Mesendoderm (in vitro differentiated cells): Measurements from ENCODE around the gene PABPC3. TPM values are rescaled to one million over a fixed set of nuclear protein-coding genes. Genes with fewer than 3 reads are reported as not detected.

Experiments used
- DNase-seq: peaks from one replicate; pipeline ENCODE4 v3.0.0; 2013
- H2AK5ac ChIP-seq: 2 replicates; pipeline ENCODE4 v1.6.1; 2013; ENCODE audit warnings: low read length, inconsistent platforms
- H2BK120ac ChIP-seq: 2 replicates; pipeline ENCODE4 v1.6.1; 2013; ENCODE audit warnings: low read depth, mild to moderate bottlenecking, low read length, moderate library complexity, mixed read lengths
- H2BK15ac ChIP-seq: replicated peaks from 2 replicates; pipeline ENCODE4 v1.6.1; 2013; ENCODE audit warnings: low read depth, mild to moderate bottlenecking, moderate library complexity
- H2BK5ac ChIP-seq: 2 replicates; pipeline ENCODE4 v1.6.1; 2013; ENCODE audit warnings: low read length, inconsistent platforms
- H3K18ac ChIP-seq: 2 replicates; pipeline ENCODE4 v1.6.1; 2013; ENCODE audit warnings: mild to moderate bottlenecking, low read length, mixed read lengths
- H3K23ac ChIP-seq: one replicate; pipeline ENCODE4 v1.6.1; 2013; ENCODE audit warnings: low read length
- H3K27ac ChIP-seq: 2 replicates; pipeline ENCODE4 v1.5.1; 2013; ENCODE audit warnings: low read depth, mild to moderate bottlenecking, inconsistent platforms, low read length, moderate library complexity
- H3K27me3 ChIP-seq: 2 replicates; pipeline ENCODE4 v1.6.1; 2013; ENCODE audit warnings: low read length, control low read depth, mild to moderate bottlenecking, inconsistent platforms; ENCODE audit not compliant: insufficient read depth, poor library complexity
- H3K36me3 ChIP-seq: 2 replicates; pipeline ENCODE4 v1.6.1; 2013; ENCODE audit warnings: low read length, inconsistent platforms; ENCODE audit not compliant: control insufficient read depth, insufficient read depth
- H3K4ac ChIP-seq: one replicate; pipeline ENCODE4 v1.6.1; 2013; ENCODE audit warnings: low read depth, mild to moderate bottlenecking, low read length, moderate library complexity
- H3K4me1 ChIP-seq: 2 replicates; pipeline ENCODE4 v1.6.1; 2013; ENCODE audit warnings: low read depth, low read length, inconsistent platforms; ENCODE audit not compliant: control insufficient read depth
- H3K4me2 ChIP-seq: 2 replicates; pipeline ENCODE4 v1.6.1; 2013; ENCODE audit warnings: low read length
- H3K4me3 ChIP-seq: 2 replicates; pipeline ENCODE4 v1.5.1; 2013; ENCODE audit warnings: mild to moderate bottlenecking, low read length
- H3K56ac ChIP-seq: one replicate; pipeline ENCODE4 v1.6.1; 2013; ENCODE audit warnings: low read length
- H3K79me1 ChIP-seq: 2 replicates; pipeline ENCODE4 v1.6.1; 2013; ENCODE audit warnings: low read length, inconsistent platforms
- H3K79me2 ChIP-seq: 2 replicates; pipeline ENCODE4 v1.6.1; 2013; ENCODE audit warnings: mild to moderate bottlenecking, low read length; ENCODE audit not compliant: control insufficient read depth, insufficient read depth
- H3K9ac ChIP-seq: 2 replicates; pipeline ENCODE4 v1.6.1; 2013; ENCODE audit warnings: low read length, inconsistent platforms
- H4K5ac ChIP-seq: one replicate; pipeline ENCODE4 v1.6.1; 2013; ENCODE audit warnings: low read length
- H4K8ac ChIP-seq: one replicate; pipeline ENCODE4 v1.6.1; 2013; ENCODE audit warnings: low read depth, mild to moderate bottlenecking, control low read depth, low read length, moderate library complexity
- WGBS: extraction: QIAGEN DNeasy Blood & Tissue Kit; methylation state at CpG from one replicate; pipeline ENCODE4 v1.1.7; 2013; ENCODE audit warnings: low lambda C conversion rate, missing lambda C conversion rate; ENCODE audit not compliant: insufficient coverage; ENCODE audit errors: extremely low coverage; 5-methylcytosine and 5-hydroxymethylcytosine counted together
- polyA plus RNA-seq, 2 experiments: library from polyadenylated mRNA; stranded (reverse); fragments of 200-250 nt; gene quantifications; one replicate each; pipeline ENCODE4 v1.2.3, GENCODE V29; 2013

PABPC3 gene
- 0.37 TPM for polyA plus RNA-seq (2013, experiment 1 of 2)
- 0.27 TPM for polyA plus RNA-seq (2013, experiment 2 of 2)

GRCh38 chr13:25095851-25096453 is at the start of gene PABPC3:
TSS of gene PABPC3 (plus strand) at chr13:25096136. CDS start at chr13:25096199, 63 bp downstream.
- DNase-seq: no peak
- Histone ChIP-seq H3K23ac (no peak within 1 kb of the TSS), H3K27me3 (no peaks in the 10 kb centered on the region), H3K18ac (no peak within 1 kb of the TSS), H3K79me2 (no peaks in the 10 kb centered on the region), H3K36me3 (no peaks in the 10 kb centered on the region), H3K56ac (no peak within 1 kb of the TSS), H3K4me3 (no peak within 1 kb of the TSS), H2AK5ac (no peak within 1 kb of the TSS), H3K9ac (no peak within 1 kb of the TSS), H3K4me1 (no peaks in the 10 kb centered on the region), H3K4ac (no peak within 1 kb of the TSS), H4K8ac (no peak within 1 kb of the TSS), H3K27ac (no peak within 1 kb of the TSS), H3K79me1 (no peaks in the 10 kb centered on the region), H4K5ac (no peak within 1 kb of the TSS), H2BK15ac (no peak within 1 kb of the TSS), H2BK5ac (no peak within 1 kb of the TSS), H2BK120ac (no peak within 1 kb of the TSS), H3K4me2 (no peak within 1 kb of the TSS)
- WGBS: no CpG with 5 or more reads among the region's 50 CpGs

GRCh38 chr13:25046274-25046984 is 49.5 kb upstream of the PABPC3 start:
- H3K27me3 ChIP-seq: no peaks in the 10 kb centered on the region
- no peaks in the 10 kb centered on the region for H3K79me1 ChIP-seq
- no peak overlapping the region for H2AK5ac ChIP-seq
- no peak overlapping the region for H3K4ac ChIP-seq
- H3K79me2 ChIP-seq: no peaks in the 10 kb centered on the region
- H3K4me3 ChIP-seq: peak overlapping the region; percentile 78
- H2BK120ac ChIP-seq: no peak overlapping the region
- H2BK15ac ChIP-seq: no peak overlapping the region
- WGBS: no CpG with 5 or more reads among the region's 24 CpGs
- H3K4me2 ChIP-seq: peak overlapping the region; percentile 75
- no peaks in the 10 kb centered on the region for H3K36me3 ChIP-seq
- no peak overlapping the region for H4K5ac ChIP-seq
- H4K8ac ChIP-seq: no peak overlapping the region
- peak overlapping the region; percentile 69 for H3K9ac ChIP-seq
- peak overlapping the region; percentile 87 for H3K56ac ChIP-seq
- DNase-seq: peak; percentile 60
- no peak overlapping the region for H3K27ac ChIP-seq
- no peak overlapping the region for H3K23ac ChIP-seq
- no peaks in the 10 kb centered on the region for H3K4me1 ChIP-seq
- H2BK5ac ChIP-seq: no peak overlapping the region
- no peak overlapping the region for H3K18ac ChIP-seq

GRCh38 chr13:25046985-25047511 is 48.9 kb upstream of the PABPC3 start:
- Histone ChIP-seq H3K4ac (no peak overlapping the region), H2BK120ac (no peak overlapping the region), H4K8ac (no peak overlapping the region), H3K79me1 (no peaks in the 10 kb centered on the region), H2AK5ac (no peak overlapping the region), H3K4me3 (peak overlapping the region; percentile 78), H3K27me3 (no peaks in the 10 kb centered on the region), H3K27ac (peak overlapping the region; percentile 9), H2BK5ac (no peak overlapping the region), H3K56ac (peak overlapping the region; percentile 87), H3K9ac (peak overlapping the region; percentile 69), H3K18ac (peak overlapping the region; percentile 21), H3K79me2 (no peaks in the 10 kb centered on the region), H4K5ac (no peak overlapping the region), H3K23ac (no peak overlapping the region), H2BK15ac (no peak overlapping the region), H3K36me3 (no peaks in the 10 kb centered on the region), H3K4me1 (no peaks in the 10 kb centered on the region), H3K4me2 (peak overlapping the region; percentile 75)
- WGBS: no CpG with 5 or more reads among the region's 39 CpGs
- peak; percentile 87 for DNase-seq

GRCh38 chr13:25051065-25051464 is 44.9 kb upstream of the PABPC3 start:
- Histone ChIP-seq H2BK120ac (no peak overlapping the region), H2BK5ac (no peak overlapping the region), H3K27me3 (no peaks in the 10 kb centered on the region), H3K36me3 (no peaks in the 10 kb centered on the region), H3K4ac (no peak overlapping the region), H3K27ac (no peak overlapping the region), H3K23ac (no peak overlapping the region), H3K4me1 (no peaks in the 10 kb centered on the region), H2BK15ac (no peak overlapping the region), H3K56ac (no peak overlapping the region), H3K9ac (no peak overlapping the region), H4K5ac (no peak overlapping the region), H2AK5ac (no peak overlapping the region), H4K8ac (no peak overlapping the region), H3K4me2 (no peak overlapping the region), H3K79me2 (no peaks in the 10 kb centered on the region), H3K4me3 (no peak overlapping the region), H3K79me1 (no peaks in the 10 kb centered on the region), H3K18ac (no peak overlapping the region)
- no peak for DNase-seq
- no CpG with 5 or more reads among the region's 1 CpG for WGBS

GRCh38 chr13:25059166-25059565 is 36.8 kb upstream of the PABPC3 start:
- Histone ChIP-seq H3K4me3 (no peak overlapping the region), H3K56ac (no peak overlapping the region), H3K79me2 (no peaks in the 10 kb centered on the region), H3K4me2 (no peak overlapping the region), H3K27ac (no peak overlapping the region), H3K79me1 (no peaks in the 10 kb centered on the region), H4K8ac (no peak overlapping the region), H3K36me3 (no peaks in the 10 kb centered on the region), H3K4me1 (no peaks in the 10 kb centered on the region), H3K4ac (no peak overlapping the region), H2BK15ac (no peak overlapping the region), H3K23ac (no peak overlapping the region), H3K9ac (no peak overlapping the region), H2BK5ac (no peak overlapping the region), H2BK120ac (no peak overlapping the region), H4K5ac (no peak overlapping the region), H3K27me3 (no peaks in the 10 kb centered on the region), H2AK5ac (no peak overlapping the region), H3K18ac (no peak overlapping the region)
- DNase-seq: no peak
- WGBS: no CpG with 5 or more reads among the region's 1 CpG
